ENCODE data around the gene TRMO. TPM values are rescaled to one million over a fixed set of nuclear protein-coding genes. Genes with fewer than 3 reads are reported as not detected.

Gene TRMO
- total RNA-seq, 1 donor from 2014 or later, result 6.8 TPM

- H3K27me3 Mint-ChIP-seq (ENCODE audit: unreplicated experiment), result peaks cover 4% of the 10 kb centered on the region
- no peak for TF ChIP-seq CTCF (IDR thresholded peaks at IDR 0.05; ENCODE audit: unreplicated experiment)
- H3K27ac Mint-ChIP-seq (ENCODE audit: unreplicated experiment), result no peak overlapping the region
- DNase-seq (ENCODE audit: low spot score), result no peak
- no peak overlapping the region for H3K4me3 Mint-ChIP-seq (ENCODE audit: unreplicated experiment)
- no peaks in the 10 kb centered on the region for H3K36me3 Mint-ChIP-seq (ENCODE audit: low read depth, unreplicated experiment)
- no peaks in the 10 kb centered on the region for H3K9me3 Mint-ChIP-seq (ENCODE audit: unreplicated experiment)
- peaks cover 2% of the 10 kb centered on the region for H3K4me1 Mint-ChIP-seq (ENCODE audit: unreplicated experiment)
Measured at GRCh38 chr9:97900103-97900737, 22.1 kb downstream of the TRMO start.

- TF ChIP-seq CTCF (IDR thresholded peaks at IDR 0.05; ENCODE audit: unreplicated experiment), result peak; percentile 26
- no peaks in the 10 kb centered on the region for H3K9me3 Mint-ChIP-seq (ENCODE audit: unreplicated experiment)
- DNase-seq (ENCODE audit: low spot score), result peak; percentile 37
- no peak overlapping the region for H3K27ac Mint-ChIP-seq (ENCODE audit: unreplicated experiment)
- peaks cover 4% of the 10 kb centered on the region for H3K27me3 Mint-ChIP-seq (ENCODE audit: unreplicated experiment)
- H3K4me1 Mint-ChIP-seq (ENCODE audit: unreplicated experiment), result no peaks in the 10 kb centered on the region
- no peak overlapping the region for H3K4me3 Mint-ChIP-seq (ENCODE audit: unreplicated experiment)
- H3K36me3 Mint-ChIP-seq (ENCODE audit: low read depth, unreplicated experiment), result no peaks in the 10 kb centered on the region
Measured at GRCh38 chr9:97895695-97896332, 26.5 kb downstream of the TRMO start.

GRCh38 chr9:97895211-97895610 lies 27.1 kb downstream of the TRMO start:
- Mint-ChIP-seq H3K9me3 (ENCODE audit: unreplicated experiment) (no peaks in the 10 kb centered on the region), H3K36me3 (ENCODE audit: low read depth, unreplicated experiment) (no peaks in the 10 kb centered on the region), H3K27me3 (ENCODE audit: unreplicated experiment) (peaks cover 4% of the 10 kb centered on the region), H3K4me3 (ENCODE audit: unreplicated experiment) (no peak overlapping the region), H3K27ac (ENCODE audit: unreplicated experiment) (no peak overlapping the region), H3K4me1 (ENCODE audit: unreplicated experiment) (no peaks in the 10 kb centered on the region)
- DNase-seq (ENCODE audit: low spot score), result no peak
- no peak for TF ChIP-seq CTCF (IDR thresholded peaks at IDR 0.05; ENCODE audit: unreplicated experiment)

GRCh38 chr9:97892421-97892820 lies 29.9 kb downstream of the TRMO start:
- DNase-seq (ENCODE audit: low spot score), result no peak
- H3K27me3 Mint-ChIP-seq (ENCODE audit: unreplicated experiment), result peaks cover 2% of the 10 kb centered on the region
- H3K4me1 Mint-ChIP-seq (ENCODE audit: unreplicated experiment), result no peaks in the 10 kb centered on the region
- H3K4me3 Mint-ChIP-seq (ENCODE audit: unreplicated experiment), result no peak overlapping the region
- no peak for TF ChIP-seq CTCF (IDR thresholded peaks at IDR 0.05; ENCODE audit: unreplicated experiment)
- no peaks in the 10 kb centered on the region for H3K36me3 Mint-ChIP-seq (ENCODE audit: low read depth, unreplicated experiment)
- H3K9me3 Mint-ChIP-seq (ENCODE audit: unreplicated experiment), result no peaks in the 10 kb centered on the region
- H3K27ac Mint-ChIP-seq (ENCODE audit: unreplicated experiment), result no peak overlapping the region

GRCh38 chr9:97891736-97892135 lies 30.6 kb downstream of the TRMO start:
- no peak for TF ChIP-seq CTCF (IDR thresholded peaks at IDR 0.05; ENCODE audit: unreplicated experiment)
- no peaks in the 10 kb centered on the region for H3K9me3 Mint-ChIP-seq (ENCODE audit: unreplicated experiment)
- peaks cover 2% of the 10 kb centered on the region for H3K27me3 Mint-ChIP-seq (ENCODE audit: unreplicated experiment)
- H3K36me3 Mint-ChIP-seq (ENCODE audit: low read depth, unreplicated experiment), result no peaks in the 10 kb centered on the region
- H3K4me3 Mint-ChIP-seq (ENCODE audit: unreplicated experiment), result no peak overlapping the region
- no peak for DNase-seq (ENCODE audit: low spot score)
- H3K4me1 Mint-ChIP-seq (ENCODE audit: unreplicated experiment), result no peaks in the 10 kb centered on the region
- peak overlapping the region; percentile 18 for H3K27ac Mint-ChIP-seq (ENCODE audit: unreplicated experiment)

Measured in endothelial cell (in vitro differentiated cells).